Stimulated activated CD4-positive, alpha-beta T cell treated with anti-CD3 and anti-CD28 coated beads, Interleukin-2, amount 100 ng/mL, for 48 hours (primary cell): Measurements from ENCODE around the gene MIEN1.
"Not testable (repeated sequence)": the region's sequence is repeated elsewhere in the genome, so short reads cannot be mapped to it uniquely, and the experiment has no call there.

Experiments used
- DNase-seq, 2 donors: peaks; one replicate each; pipeline ENCODE4 v3.0.0-alpha.2; 2020

The MIEN1 gene

DNA sequence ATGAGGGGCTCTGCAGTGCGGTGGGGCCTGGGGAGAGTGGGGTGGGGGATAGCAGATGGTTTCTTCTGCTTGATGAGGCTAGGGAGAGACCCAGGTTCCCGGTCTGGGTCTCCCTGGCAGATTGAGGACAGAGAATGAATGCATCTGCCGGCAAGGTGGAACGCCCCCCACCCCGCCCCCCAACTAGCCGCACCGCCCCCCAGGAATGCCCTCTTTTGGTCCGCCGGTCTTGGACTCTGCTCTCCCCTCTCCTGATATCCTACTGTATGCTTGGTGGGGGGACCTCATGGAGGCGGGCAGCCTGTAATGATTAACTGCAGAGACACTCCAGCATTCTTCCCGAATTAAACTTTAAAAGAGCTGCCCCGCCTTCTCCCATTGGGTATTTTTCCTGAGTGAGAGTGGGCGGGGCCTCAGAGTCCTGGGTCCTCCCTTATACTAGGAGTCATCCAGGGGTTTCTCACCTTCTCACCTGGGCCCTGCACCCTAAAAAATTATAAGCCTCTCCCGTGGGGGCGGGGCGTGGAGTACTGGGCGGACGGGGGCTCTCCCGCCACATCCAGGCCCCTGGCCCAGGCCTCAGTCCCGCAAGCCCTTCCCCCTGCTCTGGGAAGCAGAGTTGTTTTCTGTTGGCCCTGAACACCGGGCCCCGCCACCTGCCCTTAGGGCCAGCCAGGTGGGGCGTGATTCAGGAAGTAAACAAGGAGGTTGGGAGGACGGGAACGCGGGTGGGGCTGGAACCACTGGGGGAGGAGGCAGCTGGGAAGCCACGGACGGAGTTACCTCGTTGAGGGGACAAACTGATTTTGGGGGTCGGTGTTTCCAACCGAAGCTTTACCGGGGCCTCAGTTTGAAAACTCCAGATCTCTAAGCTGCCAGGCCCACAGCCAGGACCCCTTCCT lies 8.9 kb upstream of the MIEN1 start:
- DNase-seq = no peak

DNA sequence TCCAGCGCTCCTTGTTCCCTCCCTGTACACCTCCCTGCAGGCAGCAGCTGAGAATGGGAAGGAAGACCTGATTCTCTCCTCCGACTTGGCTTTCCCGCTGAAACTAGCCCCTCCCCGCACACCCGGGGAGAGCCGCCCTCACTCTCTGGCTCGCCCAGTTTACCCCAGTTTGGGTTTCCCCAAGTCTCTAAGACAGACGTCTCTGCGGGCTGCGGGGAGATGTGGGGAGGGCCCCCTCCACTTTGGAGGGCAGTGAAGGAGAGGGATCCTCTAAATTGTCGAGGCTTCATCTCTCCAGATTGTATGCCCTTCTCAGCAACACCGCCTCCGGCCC lies 8.2 kb upstream of the MIEN1 start:
- peak in 1 of 2 donors; percentile 48 for DNase-seq

DNA sequence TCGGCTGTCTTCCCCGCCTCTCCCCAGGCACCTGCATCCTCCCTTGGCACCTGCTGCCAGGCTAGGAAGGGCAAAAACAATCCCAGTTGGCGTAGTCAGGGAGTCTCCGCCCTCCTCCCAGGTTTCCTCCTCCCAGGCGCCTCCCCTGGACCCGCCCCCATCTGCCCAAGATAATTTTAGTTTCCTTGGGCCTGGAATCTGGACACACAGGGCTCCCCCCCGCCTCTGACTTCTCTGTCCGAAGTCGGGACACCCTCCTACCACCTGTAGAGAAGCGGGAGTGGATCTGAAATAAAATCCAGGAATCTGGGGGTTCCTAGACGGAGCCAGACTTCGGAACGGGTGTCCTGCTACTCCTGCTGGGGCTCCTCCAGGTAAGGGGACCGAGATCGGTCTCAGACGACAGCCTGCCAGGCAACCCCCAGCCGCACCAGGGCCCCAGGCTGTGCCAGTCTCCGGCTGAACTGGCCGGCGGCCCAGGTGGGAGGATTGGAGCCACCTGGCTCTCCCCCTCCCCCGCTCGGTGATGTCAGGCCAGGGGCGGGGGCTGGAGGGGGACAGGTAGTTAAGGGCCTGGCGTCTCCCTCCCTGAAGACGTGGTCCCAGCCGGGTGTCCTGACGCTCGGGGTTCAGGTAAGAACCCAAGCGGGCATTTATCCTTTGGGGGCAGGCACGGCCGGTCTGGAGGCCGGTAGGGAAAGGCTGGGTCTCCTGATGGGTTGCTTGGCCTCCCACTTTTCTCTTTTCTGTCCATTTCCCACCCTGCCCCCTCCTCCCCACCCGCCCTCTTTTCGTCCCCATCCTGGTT lies 7.6 kb upstream of the MIEN1 start, which contains the start of gene GRB7:
GRB7 (plus strand) TSS at position 179 of the 808 bp plus-strand sequence. CDS start 4,364 bp downstream, outside the sequence.
- no peak for DNase-seq

DNA sequence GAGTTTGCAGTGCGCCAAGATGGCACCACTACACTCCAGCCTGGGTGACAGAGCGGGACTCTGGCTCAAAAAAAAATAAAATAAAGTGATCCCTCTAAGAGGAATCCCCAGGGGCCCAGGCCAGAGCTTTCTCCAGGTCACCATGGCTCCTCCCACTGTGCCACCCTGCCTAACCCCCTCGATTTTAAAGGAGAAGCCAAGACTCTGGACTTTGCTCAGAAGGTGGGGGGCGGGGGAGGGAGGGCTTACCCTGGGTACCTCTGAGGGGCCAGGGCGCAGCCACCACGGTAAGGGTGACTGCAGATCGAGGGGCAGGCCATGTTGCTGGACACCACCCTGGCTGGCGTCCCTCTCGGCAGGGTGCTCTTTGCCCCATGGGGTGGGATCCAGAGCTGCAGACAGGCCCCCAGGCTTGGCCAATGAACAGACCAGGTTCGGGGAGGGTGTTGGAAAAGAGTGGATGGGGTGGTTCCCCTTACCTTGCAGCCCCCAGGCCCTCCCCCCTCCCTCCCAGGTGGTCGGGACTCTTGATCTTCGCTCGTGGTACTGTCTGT lies 7.0 kb upstream of the MIEN1 start:
- DNase-seq = no peak

DNA sequence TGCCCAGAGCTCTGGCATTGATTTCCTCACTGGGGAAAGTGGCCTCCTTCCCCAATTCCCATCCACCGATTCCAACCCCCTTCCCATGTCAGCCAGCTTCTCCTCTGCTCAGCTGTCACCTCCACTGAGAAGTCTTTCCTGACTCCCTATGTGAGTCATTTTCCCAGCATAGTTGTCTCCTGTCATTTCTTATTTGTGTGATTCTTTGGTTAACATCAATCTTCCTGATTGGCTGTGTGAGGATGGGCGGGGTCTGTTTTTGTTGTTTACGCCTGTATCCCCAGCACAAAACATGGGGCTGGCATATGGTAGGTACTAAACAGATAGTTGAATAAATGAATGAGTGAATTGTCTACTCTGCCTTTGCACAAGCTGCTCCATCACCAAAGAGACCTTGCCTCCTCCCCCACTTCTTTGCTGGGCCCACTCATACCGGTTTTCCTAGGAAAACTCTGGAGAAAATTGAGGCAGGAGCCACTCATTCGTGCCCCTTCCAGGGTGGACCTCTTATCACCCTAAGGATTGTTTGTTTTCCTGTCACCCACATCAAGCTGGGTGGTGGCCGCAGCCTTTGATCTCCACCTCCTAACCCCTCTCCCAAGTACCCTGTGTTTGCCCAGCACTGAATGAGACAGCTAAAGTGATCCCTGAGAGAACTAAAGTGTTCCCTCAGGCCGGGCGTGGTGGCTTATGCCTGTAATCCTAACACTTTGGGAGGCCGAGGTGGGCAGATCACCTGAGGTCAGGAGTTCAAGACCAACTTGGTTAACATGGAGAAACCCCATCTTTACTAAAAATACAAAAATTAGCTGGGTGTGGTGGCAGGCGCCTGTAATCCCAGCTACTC lies 6.2 kb upstream of the MIEN1 start:
- no peak for DNase-seq

DNA sequence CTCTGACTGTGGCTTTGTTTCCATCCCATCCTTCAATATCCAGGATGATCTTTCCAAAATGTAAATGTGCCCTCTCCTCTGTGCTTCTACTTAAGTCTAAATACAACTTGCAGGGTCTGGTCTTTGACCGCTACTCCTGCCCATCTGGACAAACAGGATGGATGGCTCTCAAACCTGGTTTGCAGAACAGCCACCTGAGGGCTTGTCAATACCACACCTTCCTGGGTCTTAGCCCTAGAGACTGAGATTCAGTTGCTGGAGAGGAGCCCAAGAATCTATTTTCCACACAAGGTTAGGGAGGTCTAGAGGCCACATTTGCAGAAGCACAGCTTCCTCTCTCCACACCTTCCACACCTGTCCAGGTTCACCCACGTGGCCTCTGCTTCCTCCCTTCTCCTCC lies 5.5 kb upstream of the MIEN1 start:
- no peak for DNase-seq

DNA sequence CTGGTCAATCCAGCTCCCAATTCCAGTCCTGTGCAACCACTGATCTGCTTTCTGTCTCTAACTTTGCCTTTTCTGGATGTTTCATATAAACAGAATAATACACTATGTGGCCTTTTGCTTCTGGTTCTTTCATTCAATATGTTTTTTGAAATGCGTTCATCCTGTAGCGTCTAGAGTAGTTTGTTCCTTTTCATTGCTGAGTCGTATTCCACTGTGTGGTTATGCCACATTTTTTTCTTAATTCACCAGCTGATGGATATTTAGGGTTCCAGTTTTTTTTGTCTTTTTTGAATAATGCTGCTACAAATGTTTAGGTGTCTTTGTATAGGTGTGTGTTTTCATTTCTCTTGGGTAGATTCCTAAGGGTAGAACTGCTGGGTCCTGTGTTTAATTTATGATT lies 2.3 kb upstream of the MIEN1 start:
- DNase-seq = no peak

DNA sequence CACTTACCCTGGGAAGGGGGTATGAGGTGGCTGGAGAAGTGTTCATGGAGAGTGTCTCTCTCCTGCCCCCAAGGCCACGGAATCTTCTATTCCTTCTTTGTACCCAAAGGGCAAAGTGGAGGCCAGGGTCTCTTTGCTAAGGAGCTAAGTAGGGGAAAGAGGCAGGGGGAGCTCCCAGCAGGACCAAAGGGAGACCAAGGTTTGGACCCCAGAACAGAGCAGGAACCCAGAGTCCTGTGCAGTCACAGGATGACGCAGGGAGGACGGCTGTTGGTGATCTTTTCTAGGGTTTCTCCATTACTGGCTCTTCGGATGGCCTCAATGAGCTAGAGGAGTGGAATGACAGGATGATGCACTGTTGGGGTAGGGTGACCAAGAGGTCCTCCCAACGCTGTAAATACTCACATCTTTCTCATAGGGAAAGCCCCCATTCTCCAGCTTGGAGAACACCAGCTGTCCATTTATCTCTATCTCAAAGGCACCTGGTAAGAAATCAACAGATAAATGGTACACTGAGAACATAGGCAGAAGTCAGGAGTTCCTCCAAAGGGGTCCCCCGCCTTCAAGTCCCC lies 966 bp downstream of the MIEN1 start:
- no peak for DNase-seq

DNA sequence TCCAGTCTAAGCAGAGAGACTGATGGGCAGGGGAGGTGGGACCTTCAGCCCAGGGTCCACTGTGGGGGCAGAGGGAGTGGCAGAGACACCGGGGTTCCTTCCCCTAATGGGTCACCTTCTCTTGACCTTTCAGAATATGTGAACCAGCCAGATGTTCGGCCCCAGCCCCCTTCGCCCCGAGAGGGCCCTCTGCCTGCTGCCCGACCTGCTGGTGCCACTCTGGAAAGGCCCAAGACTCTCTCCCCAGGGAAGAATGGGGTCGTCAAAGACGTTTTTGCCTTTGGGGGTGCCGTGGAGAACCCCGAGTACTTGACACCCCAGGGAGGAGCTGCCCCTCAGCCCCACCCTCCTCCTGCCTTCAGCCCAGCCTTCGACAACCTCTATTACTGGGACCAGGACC lies 2.8 kb downstream of the MIEN1 start:
- DNase-seq = no peak

DNA sequence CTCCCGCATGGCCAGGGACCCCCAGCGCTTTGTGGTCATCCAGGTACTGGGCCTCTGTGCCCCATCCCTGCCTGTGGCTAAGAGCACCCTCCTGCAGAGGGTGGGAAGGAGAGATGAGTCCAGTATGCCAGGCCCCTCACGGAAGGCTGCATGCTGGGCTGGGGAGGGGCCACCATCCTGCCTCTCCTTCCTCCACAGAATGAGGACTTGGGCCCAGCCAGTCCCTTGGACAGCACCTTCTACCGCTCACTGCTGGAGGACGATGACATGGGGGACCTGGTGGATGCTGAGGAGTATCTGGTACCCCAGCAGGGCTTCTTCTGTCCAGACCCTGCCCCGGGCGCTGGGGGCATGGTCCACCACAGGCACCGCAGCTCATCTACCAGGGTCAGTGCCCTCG lies 3.7 kb downstream of the MIEN1 start:
- DNase-seq = no peak

DNA sequence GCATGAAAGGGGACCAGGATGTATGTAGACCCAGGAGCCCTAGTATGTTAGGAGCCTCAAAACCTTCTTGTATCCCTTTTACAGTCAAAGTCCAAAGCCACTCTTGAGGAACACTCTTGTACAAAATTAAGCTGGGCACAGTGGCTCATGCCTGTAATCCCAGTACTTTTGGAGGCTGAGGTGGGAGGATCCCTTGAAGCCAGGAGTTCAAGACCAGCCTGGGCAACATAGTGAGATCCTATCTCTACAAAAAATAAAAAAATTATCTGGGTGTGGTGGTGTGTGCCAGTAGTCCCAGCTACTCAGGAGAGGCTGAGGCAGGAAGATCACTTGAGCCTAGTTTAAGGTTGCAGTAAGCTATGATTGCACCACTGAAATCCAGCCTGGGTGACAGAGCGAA lies 4.4 kb downstream of the MIEN1 start:
- not testable (repeated sequence) for DNase-seq

DNA sequence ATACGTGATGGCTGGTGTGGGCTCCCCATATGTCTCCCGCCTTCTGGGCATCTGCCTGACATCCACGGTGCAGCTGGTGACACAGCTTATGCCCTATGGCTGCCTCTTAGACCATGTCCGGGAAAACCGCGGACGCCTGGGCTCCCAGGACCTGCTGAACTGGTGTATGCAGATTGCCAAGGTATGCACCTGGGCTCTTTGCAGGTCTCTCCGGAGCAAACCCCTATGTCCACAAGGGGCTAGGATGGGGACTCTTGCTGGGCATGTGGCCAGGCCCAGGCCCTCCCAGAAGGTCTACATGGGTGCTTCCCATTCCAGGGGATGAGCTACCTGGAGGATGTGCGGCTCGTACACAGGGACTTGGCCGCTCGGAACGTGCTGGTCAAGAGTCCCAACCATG lies 5.6 kb downstream of the MIEN1 start:
- no peak for DNase-seq

DNA sequence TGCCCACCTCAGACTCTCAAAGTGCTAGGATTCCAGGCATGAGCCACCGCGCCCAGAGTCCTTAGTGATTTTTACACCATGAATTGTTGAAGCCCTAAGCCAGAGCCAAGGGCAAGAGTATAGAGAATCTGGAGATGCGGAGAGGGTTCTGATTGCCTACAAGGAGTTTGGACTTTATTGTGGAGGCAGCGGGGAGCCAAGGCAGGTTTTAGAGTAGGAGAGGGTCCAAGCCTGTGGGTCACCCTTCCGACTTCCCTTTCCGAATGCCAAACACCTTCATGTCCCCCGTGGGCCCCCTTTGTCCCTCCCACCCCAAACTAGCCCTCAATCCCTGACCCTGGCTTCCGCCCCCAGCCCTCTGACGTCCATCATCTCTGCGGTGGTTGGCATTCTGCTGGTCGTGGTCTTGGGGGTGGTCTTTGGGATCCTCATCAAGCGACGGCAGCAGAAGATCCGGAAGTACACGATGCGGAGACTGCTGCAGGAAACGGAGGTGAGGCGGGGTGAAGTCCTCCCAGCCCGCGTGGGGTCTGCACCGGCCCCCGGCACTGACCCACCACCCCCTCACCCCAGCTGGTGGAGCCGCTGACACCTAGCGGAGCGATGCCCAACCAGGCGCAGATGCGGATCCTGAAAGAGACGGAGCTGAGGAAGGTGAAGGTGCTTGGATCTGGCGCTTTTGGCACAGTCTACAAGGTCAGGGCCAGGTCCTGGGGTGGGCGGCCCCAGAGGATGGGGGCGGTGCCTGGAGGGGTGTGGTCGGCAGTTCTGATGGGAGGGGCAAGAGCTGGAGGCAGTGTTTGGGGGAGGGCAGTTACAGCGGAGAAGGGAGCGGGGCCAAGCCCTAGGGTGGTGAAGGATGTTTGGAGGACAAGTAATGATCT lies 7.1 kb downstream of the MIEN1 start:
- no peak for DNase-seq

DNA sequence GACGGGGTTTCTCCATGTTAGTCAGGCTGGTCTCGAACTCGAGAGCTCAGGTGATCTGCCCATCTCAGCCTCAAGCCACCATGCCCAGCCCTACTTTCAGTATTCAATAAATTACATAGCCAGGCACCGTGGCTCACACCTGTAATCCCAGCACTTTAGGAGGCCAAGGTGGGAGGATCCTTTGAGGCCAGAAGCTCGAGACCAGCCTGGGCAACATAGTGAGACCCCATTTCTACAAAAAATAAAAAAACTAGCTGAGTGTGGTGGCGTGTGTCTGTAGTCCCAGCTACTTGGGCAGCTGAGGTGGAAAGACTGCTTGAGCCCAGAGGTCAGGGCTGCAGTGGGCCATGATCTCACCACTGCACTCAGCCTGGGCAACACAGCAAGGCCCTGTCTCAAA lies 8.2 kb downstream of the MIEN1 start:
- DNase-seq = no peak

DNA sequence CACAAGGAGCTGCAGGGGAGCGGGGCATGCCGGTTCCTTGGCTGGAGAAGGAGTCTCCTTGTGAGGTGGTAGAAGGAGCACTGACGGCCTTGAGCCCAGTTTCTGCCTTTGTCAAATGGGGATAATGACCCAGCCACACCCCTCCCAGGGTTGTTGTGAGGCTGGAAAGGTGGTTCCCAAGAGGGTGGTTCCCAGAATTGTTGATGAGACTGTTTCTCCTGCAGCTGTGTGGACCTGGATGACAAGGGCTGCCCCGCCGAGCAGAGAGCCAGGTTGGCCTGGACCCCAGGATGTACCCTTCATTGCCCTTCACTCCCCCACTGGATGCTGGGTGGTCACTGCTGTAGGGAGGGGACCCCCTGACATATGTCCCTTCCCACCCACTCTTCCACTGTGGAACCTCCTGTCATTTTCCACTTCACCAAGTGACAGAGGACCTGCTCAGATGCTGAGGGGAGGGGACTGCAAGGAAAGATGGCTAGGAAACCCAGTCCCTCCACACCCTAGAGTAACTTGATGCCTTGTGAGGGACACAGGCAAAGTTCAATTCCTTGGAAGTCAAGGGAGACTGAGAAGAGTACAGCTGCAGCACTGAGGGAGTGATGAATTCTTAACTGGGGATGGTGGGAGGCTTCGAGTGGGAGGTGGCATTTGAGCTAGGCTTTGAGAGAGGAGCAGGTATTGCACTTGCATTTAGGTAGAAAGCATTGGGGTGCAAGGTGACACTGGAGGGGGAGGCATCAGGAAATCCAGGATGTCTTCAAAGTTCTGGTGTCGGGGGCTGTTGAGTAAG lies 10.6 kb downstream of the MIEN1 start:
- no peak for DNase-seq

DNA sequence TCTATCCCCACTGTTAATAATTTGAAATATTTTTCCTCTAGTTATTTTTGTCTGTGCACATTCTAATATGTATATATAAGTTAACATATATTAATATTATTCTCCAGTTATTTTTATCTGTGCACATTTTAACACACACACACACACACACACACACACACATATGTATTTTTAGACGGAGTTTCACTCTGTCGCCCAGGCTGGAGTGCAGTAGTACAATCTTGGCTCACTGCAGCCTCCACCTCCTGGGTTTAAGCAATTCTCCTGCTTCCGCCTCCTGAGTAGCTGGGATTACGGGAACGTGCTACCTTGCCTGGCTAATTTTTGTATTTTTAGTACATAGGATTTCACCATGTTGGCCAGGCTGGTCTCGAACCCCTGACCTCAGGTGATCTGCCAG lies 12.7 kb downstream of the MIEN1 start:
- DNase-seq = no peak

DNA sequence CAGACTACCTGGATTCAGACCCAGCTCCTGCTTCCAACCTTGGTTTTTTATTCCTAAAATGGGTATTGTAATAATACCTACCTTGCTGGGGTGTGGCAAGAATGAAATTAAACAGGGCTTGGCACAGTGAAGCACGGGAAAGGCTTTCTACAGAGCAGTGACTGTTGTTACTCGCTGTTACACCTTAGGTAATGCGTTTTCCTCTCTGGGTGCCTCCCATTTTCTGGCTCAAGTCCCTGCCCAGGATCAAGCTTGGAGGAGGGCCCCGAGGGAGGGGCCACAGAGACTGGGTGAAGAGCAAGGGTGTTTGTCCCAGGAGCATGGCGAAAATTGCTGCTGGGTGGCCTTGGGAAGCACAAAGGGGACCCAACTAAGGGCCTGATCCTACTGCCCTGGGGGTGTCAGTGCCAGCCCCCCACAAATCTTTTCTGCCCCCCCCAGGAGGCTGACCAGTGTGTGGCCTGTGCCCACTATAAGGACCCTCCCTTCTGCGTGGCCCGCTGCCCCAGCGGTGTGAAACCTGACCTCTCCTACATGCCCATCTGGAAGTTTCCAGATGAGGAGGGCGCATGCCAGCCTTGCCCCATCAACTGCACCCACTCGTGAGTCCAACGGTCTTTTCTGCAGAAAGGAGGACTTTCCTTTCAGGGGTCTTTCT lies 13.3 kb downstream of the MIEN1 start:
- no peak for DNase-seq

DNA sequence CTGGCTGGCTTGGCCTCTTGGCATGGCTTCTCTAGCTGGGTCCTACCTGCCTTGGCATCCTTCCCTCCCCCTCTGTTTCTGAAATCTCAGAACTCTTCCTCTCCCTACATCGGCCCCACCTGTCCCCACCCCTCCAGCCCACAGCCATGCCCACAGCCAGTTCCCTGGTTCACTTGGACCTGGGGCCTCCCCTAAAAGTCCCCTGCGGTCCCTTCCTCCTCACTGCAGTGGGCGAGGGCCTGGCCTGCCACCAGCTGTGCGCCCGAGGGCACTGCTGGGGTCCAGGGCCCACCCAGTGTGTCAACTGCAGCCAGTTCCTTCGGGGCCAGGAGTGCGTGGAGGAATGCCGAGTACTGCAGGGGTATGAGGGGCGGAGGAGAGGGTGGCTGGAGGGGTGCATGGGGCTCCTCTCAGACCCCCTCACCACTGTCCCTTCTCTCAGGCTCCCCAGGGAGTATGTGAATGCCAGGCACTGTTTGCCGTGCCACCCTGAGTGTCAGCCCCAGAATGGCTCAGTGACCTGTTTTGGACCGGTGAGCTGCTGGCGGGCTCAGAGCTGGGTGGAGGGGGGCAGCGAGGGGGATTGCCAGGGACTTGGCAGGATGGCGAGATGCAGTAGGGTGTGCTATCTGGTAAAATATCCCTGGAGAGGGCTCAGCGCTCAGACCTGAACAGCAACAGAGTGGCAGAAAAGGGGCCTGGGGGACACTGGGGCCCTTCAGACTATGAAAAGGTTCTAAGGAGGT lies 14.1 kb downstream of the MIEN1 start:
- DNase-seq = no peak

DNA sequence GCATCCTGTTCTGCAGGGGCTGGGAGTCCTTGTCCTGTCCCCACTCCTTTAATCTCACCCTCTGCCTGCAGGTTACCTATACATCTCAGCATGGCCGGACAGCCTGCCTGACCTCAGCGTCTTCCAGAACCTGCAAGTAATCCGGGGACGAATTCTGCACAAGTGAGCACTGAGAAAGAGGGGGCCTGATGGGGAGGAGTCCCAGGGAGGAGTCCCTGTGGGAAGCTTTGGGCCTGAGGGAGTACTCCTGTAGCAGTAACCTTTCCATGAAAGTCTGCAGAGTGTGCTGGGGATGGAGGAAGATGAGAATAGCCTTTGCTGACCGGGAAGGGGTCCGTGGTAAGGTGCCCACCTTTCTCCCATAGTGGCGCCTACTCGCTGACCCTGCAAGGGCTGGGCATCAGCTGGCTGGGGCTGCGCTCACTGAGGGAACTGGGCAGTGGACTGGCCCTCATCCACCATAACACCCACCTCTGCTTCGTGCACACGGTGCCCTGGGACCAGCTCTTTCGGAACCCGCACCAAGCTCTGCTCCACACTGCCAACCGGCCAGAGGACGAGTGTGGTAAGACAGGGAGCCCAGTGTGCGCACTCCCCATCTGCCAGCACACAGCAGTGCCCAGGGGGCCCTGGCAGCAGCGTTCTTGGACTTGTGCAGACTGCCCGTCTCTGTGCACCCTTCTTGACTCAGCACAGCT lies 14.8 kb downstream of the MIEN1 start:
- DNase-seq = no peak
